ENCODE data around the gene DHX29. TPM values are rescaled to one million over a fixed set of nuclear protein-coding genes. Genes with fewer than 3 reads are reported as not detected.

Gene DHX29
- total RNA-seq, 1 donor from 2014 or later = 20.7 TPM

GRCh38 chr5:55236800-55237199 is 70.7 kb downstream of the DHX29 start:
- DNase-seq = no peak
- H3K27ac ChIP-seq = no peak overlapping the region
- intact Hi-C loops (cut with DNase I) = no loop called here
- peaks cover 27% of the 10 kb centered on the region for H3K4me1 ChIP-seq
- no peak for ATAC-seq
- H3K27me3 ChIP-seq = peaks cover 62% of the 10 kb centered on the region
- TF ChIP-seq CTCF (IDR thresholded peaks at IDR 0.05) = no peak
- no peak overlapping the region for H3K4me3 ChIP-seq
- no peaks in the 10 kb centered on the region for H3K9me3 ChIP-seq
- no peaks in the 10 kb centered on the region for H3K36me3 ChIP-seq

- ATAC-seq = no peak
- Histone ChIP-seq H3K4me1 (peaks cover 37% of the 10 kb centered on the region), H3K4me3 (peak overlapping the region; percentile 55), H3K9me3 (no peaks in the 10 kb centered on the region), H3K27ac (no peak overlapping the region), H3K27me3 (peaks cover 88% of the 10 kb centered on the region), H3K36me3 (no peaks in the 10 kb centered on the region)
- no peak for DNase-seq
- intact Hi-C loops (cut with DNase I) = no loop called here
- TF ChIP-seq CTCF (IDR thresholded peaks at IDR 0.05) = no peak
Observed at GRCh38 chr5:55234121-55234700, 73.3 kb downstream of the DHX29 start.

- TF ChIP-seq CTCF (IDR thresholded peaks at IDR 0.05) = peak; percentile 9
- intact Hi-C loops (cut with DNase I) = no loop called here
- H3K9me3 ChIP-seq = no peaks in the 10 kb centered on the region
- peak within 1 kb of the TSS; percentile 55 for H3K4me3 ChIP-seq
- no peak within 1 kb of the TSS for H3K27ac ChIP-seq
- peaks cover 37% of the 10 kb centered on the region for H3K4me1 ChIP-seq
- ATAC-seq (peak; percentile 90), DNase-seq (peak; percentile 81)
- H3K36me3 ChIP-seq = no peaks in the 10 kb centered on the region
- peaks cover 97% of the 10 kb centered on the region for H3K27me3 ChIP-seq
Observed at GRCh38 chr5:55232985-55233928, 74.2 kb downstream of the DHX29 start, which contains the start of gene CCNO. CCNO (minus strand) TSS chr5:55233608; CDS start chr5:55233523, 85 bp downstream.

GRCh38 chr5:55232271-55232984 is 75.1 kb downstream of the DHX29 start:
- ATAC-seq = peak; percentile 3
- peaks cover 41% of the 10 kb centered on the region for H3K4me1 ChIP-seq
- no peaks in the 10 kb centered on the region for H3K9me3 ChIP-seq
- no peak for DNase-seq
- peaks cover 97% of the 10 kb centered on the region for H3K27me3 ChIP-seq
- no peaks in the 10 kb centered on the region for H3K36me3 ChIP-seq
- intact Hi-C loops (cut with DNase I) = no loop called here
- TF ChIP-seq CTCF (IDR thresholded peaks at IDR 0.05) = no peak
- peak overlapping the region; percentile 55 for H3K4me3 ChIP-seq
- no peak overlapping the region for H3K27ac ChIP-seq

- H3K27ac ChIP-seq = no peak overlapping the region
- H3K9me3 ChIP-seq = no peaks in the 10 kb centered on the region
- peaks cover 46% of the 10 kb centered on the region for H3K4me1 ChIP-seq
- ATAC-seq (no peak), DNase-seq (no peak)
- no peak overlapping the region for H3K4me3 ChIP-seq
- no peak for TF ChIP-seq CTCF (IDR thresholded peaks at IDR 0.05)
- intact Hi-C loops (cut with DNase I) = no loop called here
- H3K27me3 ChIP-seq = peaks cover 100% of the 10 kb centered on the region
- H3K36me3 ChIP-seq = no peaks in the 10 kb centered on the region
Observed at GRCh38 chr5:55231919-55232270, 75.6 kb downstream of the DHX29 start.
